SIG-M5 treated with dmso at 0.1 percent for 504 hours (cell line): ENCODE data around the gene MGP.
A peak's percentile ranks its signal among the peaks of the same experiment; 100 is the strongest.

Experiments
- DNase-seq: peaks from one replicate; lab custom pipeline; 2025; ENCODE audit not compliant: unreplicated experiment; lab: John Stamatoyannopoulos, UW

The MGP gene

GRCh38 chr12:14868916-14869506 lies 16.6 kb downstream of the MGP start:
- DNase-seq, result no peak

- DNase-seq, result no peak
Measured at GRCh38 chr12:14860490-14860889, 25.2 kb downstream of the MGP start.

GRCh38 chr12:14858513-14858912 lies 27.1 kb downstream of the MGP start:
- DNase-seq, result no peak

- DNase-seq, result no peak
Measured at GRCh38 chr12:14854586-14855183, 31.0 kb downstream of the MGP start.

GRCh38 chr12:14853961-14854360 lies 31.7 kb downstream of the MGP start:
- no peak for DNase-seq

- no peak for DNase-seq
Measured at GRCh38 chr12:14852880-14853279, 32.8 kb downstream of the MGP start.

- DNase-seq, result no peak
Measured at GRCh38 chr12:14850929-14851663, 34.6 kb downstream of the MGP start.

- no peak for DNase-seq
Measured at GRCh38 chr12:14849661-14850060, 36.0 kb downstream of the MGP start.

GRCh38 chr12:14846876-14847580 lies 38.6 kb downstream of the MGP start:
- no peak for DNase-seq

- peak; percentile 40 for DNase-seq
Measured at GRCh38 chr12:14846042-14846587, 39.5 kb downstream of the MGP start.

GRCh38 chr12:14845350-14845750 lies 40.3 kb downstream of the MGP start:
- peak; percentile 68 for DNase-seq

GRCh38 chr12:14844401-14844800 lies 41.3 kb downstream of the MGP start:
- no peak for DNase-seq

- DNase-seq, result no peak
Measured at GRCh38 chr12:14843425-14843887, 42.2 kb downstream of the MGP start, which contains the start of gene ART4. ART4 (minus strand) TSS chr12:14843526; CDS start chr12:14843113, 413 bp downstream.

- no peak for DNase-seq
Measured at GRCh38 chr12:14842315-14842714, 43.3 kb downstream of the MGP start.

- no peak for DNase-seq
Measured at GRCh38 chr12:14841761-14842160, 43.9 kb downstream of the MGP start.

- DNase-seq, result no peak
Measured at GRCh38 chr12:14840616-14841015, 45.0 kb downstream of the MGP start.

GRCh38 chr12:14839262-14839661 lies 46.4 kb downstream of the MGP start:
- no peak for DNase-seq

- no peak for DNase-seq
Measured at GRCh38 chr12:14836336-14837210, 49.1 kb downstream of the MGP start.

- no peak for DNase-seq
Measured at GRCh38 chr12:14834509-14834908, 51.1 kb downstream of the MGP start.

GRCh38 chr12:14833952-14834351 lies 51.7 kb downstream of the MGP start:
- no peak for DNase-seq
